HG02938 (cell line): Measurements from ENCODE around the gene SPATA25.
"Not testable (repeated sequence)": the region's sequence is repeated elsewhere in the genome, so short reads cannot be mapped to it uniquely, and the experiment has no call there.

Experiments used
- ATAC-seq: cut with Tn5 transposase; IDR thresholded peaks from one replicate; pipeline ENCODE4 v1.9.1; 2021; ENCODE audit warnings: mild to moderate bottlenecking, moderate library complexity; ENCODE audit not compliant: unreplicated experiment

SPATA25 gene

GRCh38 chr20:45894797-45895196 is 7.4 kb upstream of the SPATA25 start:
- ATAC-seq: no peak

- ATAC-seq: no peak
These were observed 6.4 kb upstream of the SPATA25 start for GRCh38 chr20:45893831-45894230.

- ATAC-seq: no peak
These were observed 5.5 kb upstream of the SPATA25 start for GRCh38 chr20:45892828-45893500.

GRCh38 chr20:45892049-45892825 is 4.8 kb upstream of the SPATA25 start:
- no peak for ATAC-seq

GRCh38 chr20:45890985-45891983 is 3.9 kb upstream of the SPATA25 start, which contains the start of the genes CTSA and NEURL2:
CTSA (plus strand) TSS chr20:45891335; CDS start chr20:45891569, 234 bp downstream.
NEURL2 (minus strand) TSS chr20:45891208; CDS start chr20:45890991, 217 bp downstream.
- peak; percentile 73 for ATAC-seq

GRCh38 chr20:45890077-45890984 is 2.9 kb upstream of the SPATA25 start:
- peak; percentile 4 for ATAC-seq

- no peak for ATAC-seq
These were observed 1.3 kb upstream of the SPATA25 start for GRCh38 chr20:45888681-45889080.

- ATAC-seq: no peak
These were observed 654 bp downstream of the SPATA25 start for GRCh38 chr20:45886590-45887345.

- no peak for ATAC-seq
These were observed 4.3 kb downstream of the SPATA25 start for GRCh38 chr20:45883100-45883469.

DNA sequence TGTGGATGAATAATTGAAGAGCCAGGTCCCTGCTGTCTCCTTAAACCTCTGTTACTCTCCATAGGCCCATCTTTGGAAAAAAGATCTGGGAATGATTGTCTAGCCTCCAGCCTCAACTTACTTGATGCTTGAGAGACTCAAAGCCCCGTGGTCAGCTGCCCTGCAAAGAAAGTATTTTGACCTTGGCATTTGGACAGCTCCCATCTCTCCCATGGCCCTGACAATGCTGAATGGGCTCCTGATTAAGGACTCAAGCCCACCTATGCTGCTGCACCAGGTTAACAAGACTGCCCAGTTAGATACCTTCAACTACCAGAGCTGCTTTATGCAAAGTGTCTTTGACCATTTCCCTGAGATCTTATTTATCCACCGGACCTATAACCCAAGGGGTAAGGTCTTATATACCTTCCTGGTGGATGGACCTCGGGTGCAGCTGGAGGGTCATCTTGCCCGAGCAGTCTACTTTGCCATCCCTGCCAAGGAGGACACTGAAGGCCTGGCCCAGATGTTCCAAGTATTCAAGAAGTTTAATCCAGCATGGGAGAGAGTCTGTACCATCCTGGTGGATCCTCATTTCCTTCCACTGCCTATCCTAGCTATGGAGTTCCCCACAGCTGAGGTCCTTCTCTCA is 4.8 kb downstream of the SPATA25 start:
- ATAC-seq: no peak

GRCh38 chr20:45880988-45881788 is 6.2 kb downstream of the SPATA25 start, which contains the start of gene ZSWIM1:
ZSWIM1 (plus strand) TSS chr20:45881227; CDS start chr20:45882593, 1,366 bp downstream.
- peak; percentile 98 for ATAC-seq

- no peak for ATAC-seq
These were observed 9.2 kb downstream of the SPATA25 start for GRCh38 chr20:45878076-45878761.

GRCh38 chr20:45874576-45874975 is 12.8 kb downstream of the SPATA25 start:
- ATAC-seq: no peak

DNA sequence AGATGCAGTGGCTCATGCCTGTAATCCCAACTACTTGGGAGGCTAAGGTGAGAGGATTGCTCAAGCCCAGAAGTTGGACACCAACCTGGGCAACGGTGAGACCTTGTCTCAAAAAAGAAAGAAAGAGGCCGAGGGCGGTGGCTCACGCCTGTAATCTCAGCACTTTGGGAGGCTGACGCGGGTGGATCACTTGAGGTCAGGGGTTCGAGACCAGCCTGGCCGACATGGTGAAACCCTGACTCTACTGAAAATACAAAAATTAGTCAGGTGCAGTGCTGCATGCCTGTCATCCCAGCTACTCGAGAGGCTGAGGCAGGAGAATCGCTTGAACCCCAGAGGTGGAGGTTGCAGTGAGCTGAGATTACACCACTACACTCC is 13.3 kb downstream of the SPATA25 start:
- not testable (repeated sequence) for ATAC-seq

GRCh38 chr20:45873409-45874103 is 13.9 kb downstream of the SPATA25 start:
- ATAC-seq: no peak

DNA sequence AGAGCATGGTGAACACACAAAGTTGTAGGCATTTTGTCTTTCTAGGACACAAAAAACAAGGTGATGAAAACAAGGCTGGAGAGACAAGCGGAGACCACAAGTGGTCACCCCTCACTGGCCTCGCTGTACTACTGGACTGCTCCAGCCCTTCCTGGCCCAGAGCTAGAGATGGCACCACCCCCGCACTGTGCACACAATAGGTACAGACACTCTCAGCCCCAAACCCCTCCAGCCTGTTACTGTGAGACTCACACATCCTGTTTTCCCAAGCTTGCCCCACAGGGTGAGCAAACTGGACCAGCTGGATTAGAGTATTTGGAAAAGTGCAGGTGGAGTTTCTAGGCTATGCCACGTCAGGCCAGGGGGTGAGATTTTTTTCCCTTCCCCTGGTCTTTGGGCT is 14.8 kb downstream of the SPATA25 start:
- no peak for ATAC-seq

DNA sequence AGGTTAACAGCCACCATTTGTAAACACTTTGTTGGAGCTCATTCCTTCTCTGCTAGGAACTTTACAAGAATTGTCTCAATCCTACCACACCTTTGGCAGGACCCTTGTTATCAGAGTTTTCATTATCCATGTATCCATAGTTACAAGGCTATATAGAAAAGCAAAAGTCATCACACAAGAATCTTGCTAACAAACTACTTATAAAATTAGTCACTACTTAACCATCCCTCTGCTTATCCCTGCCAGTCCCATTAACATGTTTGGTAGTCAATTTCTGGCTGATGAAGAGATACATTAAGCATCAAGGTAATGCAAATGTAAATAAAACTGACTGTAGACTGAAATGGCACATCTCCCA is 19.6 kb downstream of the SPATA25 start:
- no peak for ATAC-seq
